Thyroid gland (tissue), 4 donors: ENCODE measurements around the gene DUSP7.
A peak's percentile ranks its signal among the peaks of the same experiment; 100 is the strongest.

Experiments
- CTCF ChIP-seq, 6 experiments: fragments of 200-600 bp in 3 of 6; fragments of 450-650 bp in 3 of 6; sonication (generic) in 3 of 6; IDR thresholded peaks; one replicate each; pipeline ENCODE4 v1.5.1; 2016 to 2019; ENCODE audit warnings: antibody characterized with exemption in 6 of 6, mild to moderate bottlenecking in 2 of 6, inconsistent platforms in 1 of 6, moderate library complexity in 1 of 6
- POLR2A ChIP-seq, 2 donors: fragments of 450-650 bp; IDR thresholded peaks; one replicate each; pipeline ENCODE4 v1.6.1; 2017; ENCODE audit warnings: antibody characterized with exemption in 2 of 2, mild to moderate bottlenecking in 2 of 2, moderate library complexity in 1 of 2

- TF ChIP-seq CTCF (IDR thresholded peaks at IDR 0.05) (no peak), POLR2A (IDR thresholded peaks at IDR 0.05) (peak in 1 of 2 donors; percentile 31)
Observed at GRCh38 chr3:52039846-52040245, 16.5 kb downstream of the DUSP7 start.
